ENCODE results near the gene SV2B.
"Not testable (repeated sequence)": the region's sequence is repeated elsewhere in the genome, so short reads cannot be mapped to it uniquely, and the experiment has no call there.

Gene SV2B

DNA sequence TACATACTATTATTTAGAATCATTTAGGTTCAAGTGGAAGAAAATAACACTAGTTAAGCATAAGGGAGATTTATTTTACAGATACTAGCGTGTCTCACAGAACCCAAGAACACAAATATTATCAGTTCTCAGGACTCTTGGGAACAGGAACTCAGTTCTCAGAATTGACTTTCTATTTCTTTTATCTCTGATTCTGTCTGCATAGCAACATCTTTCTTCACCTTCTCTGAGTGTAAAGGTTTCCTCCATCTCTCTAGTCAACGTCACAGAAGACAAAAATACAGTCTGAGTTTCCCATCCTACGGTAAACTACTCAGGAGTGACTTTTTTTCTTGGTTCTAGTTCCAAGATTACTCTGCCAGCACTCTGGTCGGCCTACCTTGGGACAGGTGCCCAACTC, 220.0 kb downstream of the SV2B start:
- H3K4me3 ChIP-seq (ENCODE audit: low read depth, low read length): no peak overlapping the region
- TF ChIP-seq, protein P1, sequence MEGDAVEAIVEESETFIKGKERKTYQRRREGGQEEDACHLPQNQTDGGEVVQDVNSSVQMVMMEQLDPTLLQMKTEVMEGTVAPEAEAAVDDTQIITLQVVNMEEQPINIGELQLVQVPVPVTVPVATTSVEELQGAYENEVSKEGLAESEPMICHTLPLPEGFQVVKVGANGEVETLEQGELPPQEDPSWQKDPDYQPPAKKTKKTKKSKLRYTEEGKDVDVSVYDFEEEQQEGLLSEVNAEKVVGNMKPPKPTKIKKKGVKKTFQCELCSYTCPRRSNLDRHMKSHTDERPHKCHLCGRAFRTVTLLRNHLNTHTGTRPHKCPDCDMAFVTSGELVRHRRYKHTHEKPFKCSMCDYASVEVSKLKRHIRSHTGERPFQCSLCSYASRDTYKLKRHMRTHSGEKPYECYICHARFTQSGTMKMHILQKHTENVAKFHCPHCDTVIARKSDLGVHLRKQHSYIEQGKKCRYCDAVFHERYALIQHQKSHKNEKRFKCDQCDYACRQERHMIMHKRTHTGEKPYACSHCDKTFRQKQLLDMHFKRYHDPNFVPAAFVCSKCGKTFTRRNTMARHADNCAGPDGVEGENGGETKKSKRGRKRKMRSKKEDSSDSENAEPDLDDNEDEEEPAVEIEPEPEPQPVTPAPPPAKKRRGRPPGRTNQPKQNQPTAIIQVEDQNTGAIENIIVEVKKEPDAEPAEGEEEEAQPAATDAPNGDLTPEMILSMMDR (IDR thresholded peaks at IDR 0.05; ENCODE audit: borderline replicate concordance, insufficient read depth, low read depth, low read length): no peak

DNA sequence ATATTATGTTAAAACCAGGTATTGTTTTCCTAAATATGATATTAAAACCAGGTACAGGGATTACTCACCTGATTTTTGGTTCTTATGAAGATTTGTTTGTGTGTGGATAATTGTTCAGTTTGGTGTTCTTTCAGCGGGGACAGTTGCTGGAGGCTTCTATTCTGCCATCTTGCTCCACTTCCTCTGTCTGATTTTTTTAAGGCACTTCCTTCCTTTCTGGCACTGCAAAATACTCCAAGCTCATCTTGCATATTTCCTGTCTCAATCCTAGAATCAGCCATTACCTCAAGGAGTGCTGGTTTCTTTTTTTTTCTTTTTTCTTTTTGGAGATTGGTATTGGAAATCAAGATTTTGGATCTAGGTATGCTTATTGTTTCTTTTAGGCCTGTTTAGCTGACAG, 229.9 kb downstream of the SV2B start:
- H3K4me3 ChIP-seq (ENCODE audit: low read depth, low read length): no peak overlapping the region
- TF ChIP-seq, protein P1 (IDR thresholded peaks at IDR 0.05; ENCODE audit: borderline replicate concordance, insufficient read depth, low read depth, low read length): no peak

DNA sequence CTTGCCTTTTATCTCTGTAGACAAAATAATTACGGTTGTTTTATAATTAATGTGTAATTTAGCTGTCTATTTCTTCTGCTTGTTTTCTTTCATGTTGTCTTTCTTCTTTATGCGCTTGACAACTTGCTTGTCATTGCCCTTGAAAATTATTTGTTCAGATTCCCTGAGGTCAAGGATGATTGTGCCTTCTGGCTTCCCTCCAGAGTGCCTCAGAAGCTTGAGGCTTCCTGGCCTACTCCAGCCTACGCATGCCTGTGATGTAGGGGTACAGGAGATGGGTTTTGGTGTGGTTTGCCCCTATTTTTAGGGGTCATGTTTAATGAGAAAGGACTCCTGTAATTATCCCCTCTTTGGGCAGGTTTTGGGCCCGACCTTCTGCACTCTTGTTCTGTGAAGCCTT, 231.5 kb downstream of the SV2B start:
- H3K4me3 ChIP-seq (ENCODE audit: low read depth, low read length): no peak overlapping the region
- TF ChIP-seq, protein P1 (IDR thresholded peaks at IDR 0.05; ENCODE audit: borderline replicate concordance, insufficient read depth, low read depth, low read length): no peak

DNA sequence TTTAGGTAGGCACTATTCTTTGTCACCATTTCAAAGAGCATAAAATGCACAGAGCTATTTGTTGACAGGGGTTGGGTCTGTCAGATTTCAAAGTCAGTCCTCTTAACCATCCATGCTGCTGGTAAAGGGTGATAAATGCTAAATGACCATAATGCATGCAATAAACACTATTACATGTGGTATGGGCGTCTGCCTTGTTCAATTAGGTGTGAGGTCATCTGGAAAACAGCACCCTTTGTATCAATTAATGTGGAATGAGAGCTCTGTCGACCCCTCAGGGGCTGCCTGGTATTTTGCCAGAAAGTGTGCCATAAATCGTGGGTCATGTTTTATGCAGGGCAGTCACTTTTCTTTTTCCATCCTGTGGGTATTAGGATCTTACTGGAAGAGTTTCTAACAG, 235.6 kb downstream of the SV2B start:
- TF ChIP-seq, protein P1 (IDR thresholded peaks at IDR 0.05; ENCODE audit: borderline replicate concordance, insufficient read depth, low read depth, low read length): no peak

DNA sequence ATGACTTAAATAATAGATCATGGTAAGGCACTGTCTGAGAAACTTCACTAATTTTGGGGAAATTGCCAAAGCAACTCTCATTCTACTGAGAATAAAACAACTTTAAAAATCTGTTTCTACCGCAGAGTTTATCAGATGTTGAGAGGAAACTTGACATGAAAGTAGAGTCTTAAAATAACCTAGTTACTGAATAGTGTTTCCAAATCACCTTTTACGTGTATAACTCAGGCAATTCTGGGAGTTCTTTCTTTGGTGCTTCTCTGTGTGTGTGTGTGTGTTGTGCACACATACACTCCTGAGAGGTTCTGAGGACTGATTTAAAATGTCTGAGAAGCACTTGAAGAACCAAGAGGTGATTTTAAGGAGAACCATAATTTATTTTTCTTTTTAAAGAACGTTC, 236.6 kb downstream of the SV2B start:
- no peak overlapping the region for H3K4me3 ChIP-seq (ENCODE audit: low read depth, low read length)
- TF ChIP-seq, protein P1 (IDR thresholded peaks at IDR 0.05; ENCODE audit: borderline replicate concordance, insufficient read depth, low read depth, low read length): no peak

More for the DNA sequence above, 235.6 kb downstream of the SV2B start:
- H3K4me3 ChIP-seq (ENCODE audit: low read depth, low read length): no peak overlapping the region

DNA sequence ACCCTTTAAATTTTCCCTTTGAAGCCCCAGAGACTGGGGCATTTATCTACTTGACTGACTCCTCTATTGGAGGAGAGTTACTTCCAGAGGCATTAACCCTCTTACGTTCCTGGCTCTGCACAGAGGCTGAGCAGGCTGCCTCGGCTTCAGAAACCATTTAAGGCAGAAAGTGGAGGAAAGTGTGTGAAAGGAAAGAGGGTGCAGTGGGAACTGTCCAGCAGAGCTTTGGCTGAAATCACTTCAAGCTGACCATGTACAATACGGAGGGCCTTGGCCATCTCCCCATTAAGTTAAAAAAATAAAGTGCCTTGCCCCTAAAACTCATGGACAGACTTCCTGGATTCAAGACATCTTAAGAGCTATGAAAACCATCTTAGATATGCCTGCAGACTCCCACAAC, 238.7 kb downstream of the SV2B start:
- TF ChIP-seq, protein P1 (IDR thresholded peaks at IDR 0.05; ENCODE audit: borderline replicate concordance, insufficient read depth, low read depth, low read length): no peak
- H3K4me3 ChIP-seq (ENCODE audit: low read depth, low read length): no peak overlapping the region

DNA sequence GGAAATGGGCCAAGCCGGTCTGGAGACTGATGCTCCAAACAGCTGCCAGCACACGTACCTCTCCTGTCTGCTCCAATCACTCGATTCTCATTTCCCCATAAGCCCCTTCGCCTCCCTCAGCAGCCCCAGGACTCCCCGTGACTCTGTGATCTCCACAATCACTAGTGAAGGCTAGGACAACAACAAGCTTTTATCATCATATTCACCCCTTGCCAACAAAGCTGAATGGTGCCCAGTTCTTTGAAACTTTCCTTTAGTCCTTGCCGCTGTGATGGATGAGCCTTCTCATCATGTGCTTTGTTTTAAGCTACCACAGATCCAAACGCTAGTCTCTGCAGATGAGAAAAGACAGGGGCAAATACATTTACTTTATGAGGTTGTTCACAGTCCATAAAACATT, 242.0 kb downstream of the SV2B start:
- TF ChIP-seq, protein P1 (IDR thresholded peaks at IDR 0.05; ENCODE audit: borderline replicate concordance, insufficient read depth, low read depth, low read length): no peak

DNA sequence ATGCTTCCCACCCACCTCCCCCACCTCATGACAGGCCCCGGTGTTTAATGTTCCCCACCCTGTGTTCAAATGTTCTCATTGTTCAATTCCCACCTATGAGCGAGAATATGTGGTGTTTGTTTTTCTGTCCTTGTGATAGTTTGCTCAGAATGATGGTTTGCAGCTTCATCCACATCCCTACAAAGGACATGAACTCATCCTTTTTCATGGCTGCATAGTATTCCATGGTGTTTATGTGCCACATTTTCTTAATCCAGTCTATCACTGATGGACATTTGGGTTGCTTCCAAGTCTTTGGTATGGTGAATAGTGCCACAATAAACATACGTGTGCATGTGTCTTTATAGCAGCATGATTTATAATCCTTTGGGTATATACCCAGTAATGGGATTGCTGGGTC, 244.9 kb downstream of the SV2B start:
- H3K4me3 ChIP-seq (ENCODE audit: low read depth, low read length): not testable (repeated sequence)

More for the DNA sequence above, 242.0 kb downstream of the SV2B start:
- no peak overlapping the region for H3K4me3 ChIP-seq (ENCODE audit: low read depth, low read length)

All from GM12875 (cell line).